Keratinocyte (primary cell): ENCODE data around the gene ZMIZ1. TPM values are rescaled to one million over a fixed set of nuclear protein-coding genes. Genes with fewer than 3 reads are reported as not detected.

Source experiments
- DNase-seq: peaks from one replicate; pipeline ENCODE4 v3.0.0-alpha.2; 2011; ENCODE audit warnings: low read depth, missing footprints, low spot score
- FAIRE-seq: peaks from 2 replicates; lab custom pipeline; 2011; peaks lifted over from hg19 to GRCh38; lab: Jason Lieb, UNC
- H2AFZ ChIP-seq: 2 replicates; pipeline ENCODE4 v1.6.0; 2012; ENCODE audit warnings: low read length, control low read depth, inconsistent platforms; ENCODE audit not compliant: control insufficient read depth
- H3K27ac ChIP-seq: 2 replicates; pipeline ENCODE4 v1.5.1; 2011; ENCODE audit warnings: low read length; ENCODE audit not compliant: control insufficient read depth, insufficient read depth
- H3K27me3 ChIP-seq: 3 replicates; pipeline ENCODE4 v1.6.0; 2011; ENCODE audit warnings: low read length; ENCODE audit not compliant: control insufficient read depth, insufficient read depth; ENCODE audit errors: extremely low read depth
- H3K36me3 ChIP-seq, 2 experiments: 2 replicates in 1 of 2; 3 replicates in 1 of 2; pipeline ENCODE4 v1.5.1; 2011; ENCODE audit warnings: low read length in 2 of 2, mild to moderate bottlenecking in 1 of 2; ENCODE audit not compliant: control insufficient read depth in 2 of 2, insufficient read depth in 2 of 2; ENCODE audit errors: extremely low read depth in 1 of 2
- H3K4me1 ChIP-seq: 3 replicates; pipeline ENCODE4 v1.5.1; 2011; ENCODE audit warnings: low read length; ENCODE audit not compliant: control insufficient read depth, insufficient read depth; ENCODE audit errors: extremely low read depth
- H3K4me2 ChIP-seq: 3 replicates; pipeline ENCODE4 v1.6.0; 2011; ENCODE audit warnings: low read depth, low read length; ENCODE audit not compliant: control insufficient read depth, insufficient read depth; ENCODE audit errors: extremely low read depth
- H3K4me3 ChIP-seq, 3 experiments: fragments of 200-600 bp in 1 of 3; sonication (generic) in 1 of 3; 2 replicates in 2 of 3; 3 replicates in 1 of 3; pipeline ENCODE4 v1.5.1; 2011 to 2016; ENCODE audit warnings: low read length in 3 of 3, mild to moderate bottlenecking in 3 of 3, control low read depth in 2 of 3, inconsistent platforms in 1 of 3, low read depth in 1 of 3, mixed read lengths in 1 of 3, mixed run types in 1 of 3, moderate library complexity in 1 of 3; ENCODE audit not compliant: control insufficient read depth in 2 of 3, insufficient read depth in 2 of 3; ENCODE audit errors: extremely low read depth in 1 of 3
- H3K79me2 ChIP-seq: 2 replicates; pipeline ENCODE4 v1.6.0; 2012; ENCODE audit warnings: low read length; ENCODE audit not compliant: control insufficient read depth, insufficient read depth
- H3K9ac ChIP-seq: 3 replicates; pipeline ENCODE4 v1.6.0; 2011; ENCODE audit warnings: low read length; ENCODE audit not compliant: control insufficient read depth, insufficient read depth; ENCODE audit errors: extremely low read depth
- H3K9me1 ChIP-seq: 3 replicates; pipeline ENCODE4 v1.6.0; 2011; ENCODE audit warnings: low read length; ENCODE audit not compliant: control insufficient read depth, insufficient read depth; ENCODE audit errors: extremely low read depth
- H3K9me3 ChIP-seq: 2 replicates; pipeline ENCODE4 v1.5.1; 2012; ENCODE audit warnings: low read depth, low read length; ENCODE audit not compliant: control insufficient read depth
- H4K20me1 ChIP-seq: 3 replicates; pipeline ENCODE4 v1.6.0; 2011; ENCODE audit warnings: low read length; ENCODE audit not compliant: control insufficient read depth, insufficient read depth; ENCODE audit errors: extremely low read depth
- EZH2 ChIP-seq: IDR thresholded peaks from one replicate; pipeline ENCODE4 v1.6.1; 2012; ENCODE audit warnings: inconsistent platforms, mild to moderate bottlenecking, low read length, moderate library complexity
- dilution Hi-C: fragments of 300-500 bp; cut with MboI; formaldehyde crosslinking; loops from one replicate; pipeline ENCODE4 v1.7.0; 2020; ENCODE audit warnings: low sequenced_read_pairs; ENCODE audit not compliant: extremely low pct_ligation_motif_present
- polyA plus RNA-seq, 5 experiments: library from polyadenylated mRNA; depleted of rRNA in 3 of 5; stranded (reverse) in 3 of 5; stranded (forward) in 1 of 5; unstranded in 1 of 5; fragments of >200 nt; gene quantifications; 1 replicate in 1 of 5; 2 replicates in 3 of 5; 3 replicates in 1 of 5; pipeline versions ENCODE4 v1.2.1 to v1.2.3, GENCODE V29; 2011 to 2012; ENCODE audit warnings: missing spikeins in 2 of 5, low read depth in 1 of 5, low replicate concordance in 1 of 5
- TF ChIP-seq, protein P1 (sequence below), 3 experiments: IDR thresholded peaks in 1 of 3; conservative IDR thresholded peaks in 1 of 3; optimal IDR thresholded peaks in 1 of 3; 2 replicates in 2 of 3; 3 replicates in 1 of 3; pipeline versions ENCODE3 to v1.5.1; 2011; ENCODE audit warnings: low read length in 3 of 3, mild to moderate bottlenecking in 3 of 3, moderate library complexity in 2 of 3, control low read depth in 1 of 3, inconsistent platforms in 1 of 3; ENCODE audit not compliant: insufficient read depth in 2 of 3; ENCODE audit errors: extremely low read depth in 1 of 3

The ZMIZ1 gene
- polyA plus RNA-seq, 1 donor (not counting 4 experiments of a cell fraction or from before 2014, with no cell fraction given) = 1.8 TPM

DNA sequence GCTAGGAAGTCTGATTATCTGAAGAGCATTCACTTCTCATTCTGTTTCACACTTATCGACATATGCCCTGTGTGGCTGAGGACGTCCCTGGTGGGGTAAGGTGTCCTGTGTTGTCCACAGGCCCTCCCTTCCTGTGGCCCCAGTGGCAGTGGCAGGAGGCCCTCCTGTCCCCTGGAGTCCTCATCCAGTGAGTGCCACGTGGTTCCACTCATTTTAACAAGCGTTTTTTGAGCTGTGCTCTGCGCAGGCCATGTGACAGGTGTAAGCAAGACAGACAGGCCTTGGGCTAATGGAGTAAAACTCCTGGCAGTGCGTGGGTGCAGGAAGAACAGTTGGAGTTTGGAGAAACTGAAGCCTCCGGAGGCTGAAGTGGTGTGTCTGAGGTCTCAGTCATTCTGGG, 239.2 kb downstream of the ZMIZ1 start:
- Histone ChIP-seq H2AFZ (no peak overlapping the region), H3K9me3 (no peaks in the 10 kb centered on the region), H3K9me1 (no peaks in the 10 kb centered on the region), H3K4me1 (peaks cover 10% of the 10 kb centered on the region), H3K27me3 (no peaks in the 10 kb centered on the region), H3K27ac (no peak overlapping the region), H3K4me2 (no peak overlapping the region), H3K4me3 (no peak overlapping the region), H3K79me2 (no peaks in the 10 kb centered on the region), H3K9ac (no peak overlapping the region), H4K20me1 (no peaks in the 10 kb centered on the region), H3K36me3 (peaks cover 10 to 15% of the 10 kb centered on the region in 2 experiments)
- FAIRE-seq (no peak), DNase-seq (no peak)
- dilution Hi-C loops = no loop called here
- TF ChIP-seq, protein P1, sequence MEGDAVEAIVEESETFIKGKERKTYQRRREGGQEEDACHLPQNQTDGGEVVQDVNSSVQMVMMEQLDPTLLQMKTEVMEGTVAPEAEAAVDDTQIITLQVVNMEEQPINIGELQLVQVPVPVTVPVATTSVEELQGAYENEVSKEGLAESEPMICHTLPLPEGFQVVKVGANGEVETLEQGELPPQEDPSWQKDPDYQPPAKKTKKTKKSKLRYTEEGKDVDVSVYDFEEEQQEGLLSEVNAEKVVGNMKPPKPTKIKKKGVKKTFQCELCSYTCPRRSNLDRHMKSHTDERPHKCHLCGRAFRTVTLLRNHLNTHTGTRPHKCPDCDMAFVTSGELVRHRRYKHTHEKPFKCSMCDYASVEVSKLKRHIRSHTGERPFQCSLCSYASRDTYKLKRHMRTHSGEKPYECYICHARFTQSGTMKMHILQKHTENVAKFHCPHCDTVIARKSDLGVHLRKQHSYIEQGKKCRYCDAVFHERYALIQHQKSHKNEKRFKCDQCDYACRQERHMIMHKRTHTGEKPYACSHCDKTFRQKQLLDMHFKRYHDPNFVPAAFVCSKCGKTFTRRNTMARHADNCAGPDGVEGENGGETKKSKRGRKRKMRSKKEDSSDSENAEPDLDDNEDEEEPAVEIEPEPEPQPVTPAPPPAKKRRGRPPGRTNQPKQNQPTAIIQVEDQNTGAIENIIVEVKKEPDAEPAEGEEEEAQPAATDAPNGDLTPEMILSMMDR (optimal IDR thresholded peaks at IDR 0.05 in 1 of 3, IDR thresholded peaks at IDR 0.05 in 1 of 3, conservative IDR thresholded peaks at IDR 0.05 in 1 of 3; ENCODE audit: extremely low read depth in 1 of 3, insufficient read depth in 2 of 3, low read length in 3 of 3) = no peak
- no peak for TF ChIP-seq EZH2

GRCh38 chr10:79308969-79309665, 240.4 kb downstream of the ZMIZ1 start:
- Histone ChIP-seq H3K36me3 (peaks cover 10 to 20% of the 10 kb centered on the region in 2 experiments), H2AFZ (no peak overlapping the region), H3K4me3 (no peak overlapping the region), H3K4me1 (peaks cover 9% of the 10 kb centered on the region), H4K20me1 (no peaks in the 10 kb centered on the region), H3K27ac (no peak overlapping the region), H3K9me1 (no peaks in the 10 kb centered on the region), H3K9ac (no peak overlapping the region), H3K4me2 (no peak overlapping the region), H3K27me3 (no peaks in the 10 kb centered on the region), H3K9me3 (no peaks in the 10 kb centered on the region), H3K79me2 (no peaks in the 10 kb centered on the region)
- DNase-seq = no peak
- TF ChIP-seq, protein P1 (optimal IDR thresholded peaks at IDR 0.05 in 1 of 3, IDR thresholded peaks at IDR 0.05 in 1 of 3, conservative IDR thresholded peaks at IDR 0.05 in 1 of 3; ENCODE audit: extremely low read depth in 1 of 3, insufficient read depth in 2 of 3, low read length in 3 of 3) = no peak
- TF ChIP-seq EZH2 = no peak
- FAIRE-seq = no peak
- dilution Hi-C loops = no loop called here
